ENCODE data around the gene MRPL53. TPM values are rescaled to one million over a fixed set of nuclear protein-coding genes. Genes with fewer than 3 reads are reported as not detected.
"Not testable (repeated sequence)": the region's sequence is repeated elsewhere in the genome, so short reads cannot be mapped to it uniquely, and the experiment has no call there.

MRPL53 gene
- total and polyA plus RNA-seq, 8 donors = 37.6 to 60.0 (median 45.9) TPM

GRCh38 chr2:74464406-74464805, 8.1 kb downstream of the MRPL53 start:
- FAIRE-seq = no peak
- Histone ChIP-seq H3K4me1 (peaks cover 0 to 8% (median 6%) of the 10 kb centered on the region in 3 donors), H3K36me3 (peaks cover 0 to 9% (median 0%) of the 10 kb centered on the region in 3 donors), H3K4me3 (peak overlapping the region; percentile 75 to 99 (median 98)), H3K27ac (peak overlapping the region in 3 of 4 donors; percentile 77 to 80 (median 79)), H3K9me3 (no peaks in the 10 kb centered on the region), H3K27me3 (no peaks in the 10 kb centered on the region)
- WGBS, 2 donors = 1 to 3% methylated on average over 13 of the region's 13 CpGs
- peak; percentile 2 to 18 (median 8) for ATAC-seq
- no peak for TF ChIP-seq CTCF (IDR thresholded peaks at IDR 0.05)
- intact Hi-C loops (cut with DNase I) = no loop called here
- no peak for DNase-seq

- DNase-seq (no peak), FAIRE-seq (no peak), ATAC-seq (no peak)
- Histone ChIP-seq H3K27me3 (no peaks in the 10 kb centered on the region), H3K4me3 (no peak overlapping the region), H3K4me1 (peaks cover 0 to 8% (median 6%) of the 10 kb centered on the region in 3 donors), H3K36me3 (peaks cover 0 to 9% (median 0%) of the 10 kb centered on the region in 3 donors), H3K27ac (no peak overlapping the region), H3K9me3 (no peaks in the 10 kb centered on the region)
- intact Hi-C loops (cut with DNase I) = no loop called here
- TF ChIP-seq CTCF (IDR thresholded peaks at IDR 0.05) = no peak
- WGBS, 2 donors = 81 to 85% methylated on average over 4 of the region's 4 CpGs
Observed at GRCh38 chr2:74462786-74463105, 9.7 kb downstream of the MRPL53 start.

- no peaks in the 10 kb centered on the region for H3K27me3 ChIP-seq
- no peak overlapping the region for H3K27ac ChIP-seq
- no peak overlapping the region for H3K4me3 ChIP-seq
- intact Hi-C loops (cut with DNase I) = no loop called here
- no peak for TF ChIP-seq CTCF (IDR thresholded peaks at IDR 0.05)
- peaks cover 0 to 9% (median 0%) of the 10 kb centered on the region in 3 donors for H3K36me3 ChIP-seq
- no peak for DNase-seq
- no peak for ATAC-seq
- H3K9me3 ChIP-seq = no peaks in the 10 kb centered on the region
- WGBS, 2 donors = 88 to 92% methylated on average over 20 of the region's 20 CpGs
- FAIRE-seq = no peak
- peaks cover 0 to 8% (median 6%) of the 10 kb centered on the region in 3 donors for H3K4me1 ChIP-seq
Observed at GRCh38 chr2:74462054-74462785, 10.3 kb downstream of the MRPL53 start.

- DNase-seq (peak in 1 of 6 donors; percentile 38), ATAC-seq (no peak), FAIRE-seq (no peak)
- Histone ChIP-seq H3K36me3 (peaks cover 0 to 9% (median 0%) of the 10 kb centered on the region in 3 donors), H3K27ac (no peak overlapping the region), H3K4me1 (peaks cover 5 to 15% (median 11%) of the 10 kb centered on the region in 3 donors), H3K4me3 (no peak overlapping the region), H3K27me3 (no peaks in the 10 kb centered on the region), H3K9me3 (no peaks in the 10 kb centered on the region)
- WGBS, 2 donors = 91 to 94% methylated on average over 27 of the region's 27 CpGs
- no peak for TF ChIP-seq CTCF (IDR thresholded peaks at IDR 0.05)
- intact Hi-C loops (cut with DNase I) = no loop called here
Observed at GRCh38 chr2:74461187-74462053, 11.1 kb downstream of the MRPL53 start.

GRCh38 chr2:74460187-74460586, 12.3 kb downstream of the MRPL53 start:
- FAIRE-seq; H3K27ac ChIP-seq; H3K4me3 ChIP-seq; ATAC-seq; intact Hi-C loops (cut with DNase I); H3K9me3 ChIP-seq; H3K36me3 ChIP-seq; H3K27me3 ChIP-seq; DNase-seq: not testable (repeated sequence)
- WGBS, 2 donors = 68 to 71% methylated on average over 8 to 10 of the region's 10 CpGs
- peaks cover 14 to 26% (median 22%) of the 10 kb centered on the region in 3 donors for H3K4me1 ChIP-seq

- H3K9me3 ChIP-seq; FAIRE-seq; ATAC-seq; H3K27me3 ChIP-seq; H3K36me3 ChIP-seq; intact Hi-C loops (cut with DNase I); H3K27ac ChIP-seq; DNase-seq: not testable (repeated sequence)
- H3K4me1 ChIP-seq = peaks cover 14 to 26% (median 22%) of the 10 kb centered on the region in 3 donors
- WGBS, 2 donors = 60 to 72% methylated on average over 13 of the region's 13 CpGs
- peak overlapping the region in 2 of 4 donors; percentile 67 to 70 for H3K4me3 ChIP-seq
Observed at GRCh38 chr2:74459503-74460118, 12.9 kb downstream of the MRPL53 start.
